Stimulated activated CD4-positive, alpha-beta T cell treated with anti-CD3 and anti-CD28 coated beads, Interleukin-1b, Interleukin-23, amount 100 ng/mL, for 1 hour (primary cell): ENCODE results near the gene TSPEAR.

Experiments used
- DNase-seq, 2 donors: peaks; one replicate each; pipeline ENCODE4 v3.0.0-alpha.2; 2020; ENCODE audit warnings: low read depth in 2 of 2

TSPEAR gene

GRCh38 chr21:44516828-44517174 is 194.6 kb downstream of the TSPEAR start:
- no peak for DNase-seq

GRCh38 chr21:44516342-44516741 is 195.0 kb downstream of the TSPEAR start:
- DNase-seq, result no peak

GRCh38 chr21:44515359-44516165 is 195.8 kb downstream of the TSPEAR start:
- no peak for DNase-seq

- DNase-seq, result no peak
Observed at GRCh38 chr21:44514746-44515358, 196.5 kb downstream of the TSPEAR start.

GRCh38 chr21:44514218-44514520 is 197.2 kb downstream of the TSPEAR start:
- DNase-seq, result no peak

DNA sequence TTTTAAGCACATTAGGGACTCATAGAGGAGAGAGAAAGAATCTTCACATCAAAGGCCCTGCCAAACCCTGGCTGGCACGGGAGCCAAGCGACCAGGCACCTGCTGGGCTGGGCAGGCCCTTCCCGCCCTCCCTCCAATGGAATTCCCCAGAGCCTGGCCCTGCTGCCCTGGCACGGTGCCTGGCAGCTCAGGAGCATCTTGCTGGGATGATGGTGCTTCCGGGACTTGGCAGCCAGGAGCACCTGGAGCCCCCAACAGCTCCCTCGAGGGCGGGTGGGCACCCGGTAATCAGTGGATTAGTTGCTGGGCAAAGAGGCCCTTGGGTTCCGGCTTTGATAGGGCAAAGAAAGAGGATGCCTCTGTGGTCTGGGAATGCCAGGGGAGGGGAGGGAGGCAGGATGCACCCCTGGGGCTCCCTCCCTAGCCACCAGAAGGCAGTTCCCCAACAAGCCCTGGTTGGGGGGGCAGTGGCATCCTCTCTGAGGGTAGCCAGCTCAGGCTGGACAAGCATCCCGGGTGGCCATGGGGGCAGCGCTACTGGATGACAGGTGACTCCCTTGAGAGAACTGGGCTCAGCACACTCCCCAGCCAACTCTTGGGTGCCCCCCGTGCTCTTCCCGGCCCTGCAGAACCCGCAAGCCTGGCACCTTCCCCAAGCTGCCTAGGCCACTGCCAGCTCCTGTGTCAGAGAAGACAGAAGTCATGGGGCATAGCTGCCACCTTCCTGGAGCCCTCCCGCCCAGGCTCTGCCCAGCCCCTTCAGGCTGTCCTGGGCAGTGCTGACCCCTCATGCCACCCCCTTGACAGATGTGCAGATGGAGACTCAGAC is 197.8 kb downstream of the TSPEAR start:
- no peak for DNase-seq

DNA sequence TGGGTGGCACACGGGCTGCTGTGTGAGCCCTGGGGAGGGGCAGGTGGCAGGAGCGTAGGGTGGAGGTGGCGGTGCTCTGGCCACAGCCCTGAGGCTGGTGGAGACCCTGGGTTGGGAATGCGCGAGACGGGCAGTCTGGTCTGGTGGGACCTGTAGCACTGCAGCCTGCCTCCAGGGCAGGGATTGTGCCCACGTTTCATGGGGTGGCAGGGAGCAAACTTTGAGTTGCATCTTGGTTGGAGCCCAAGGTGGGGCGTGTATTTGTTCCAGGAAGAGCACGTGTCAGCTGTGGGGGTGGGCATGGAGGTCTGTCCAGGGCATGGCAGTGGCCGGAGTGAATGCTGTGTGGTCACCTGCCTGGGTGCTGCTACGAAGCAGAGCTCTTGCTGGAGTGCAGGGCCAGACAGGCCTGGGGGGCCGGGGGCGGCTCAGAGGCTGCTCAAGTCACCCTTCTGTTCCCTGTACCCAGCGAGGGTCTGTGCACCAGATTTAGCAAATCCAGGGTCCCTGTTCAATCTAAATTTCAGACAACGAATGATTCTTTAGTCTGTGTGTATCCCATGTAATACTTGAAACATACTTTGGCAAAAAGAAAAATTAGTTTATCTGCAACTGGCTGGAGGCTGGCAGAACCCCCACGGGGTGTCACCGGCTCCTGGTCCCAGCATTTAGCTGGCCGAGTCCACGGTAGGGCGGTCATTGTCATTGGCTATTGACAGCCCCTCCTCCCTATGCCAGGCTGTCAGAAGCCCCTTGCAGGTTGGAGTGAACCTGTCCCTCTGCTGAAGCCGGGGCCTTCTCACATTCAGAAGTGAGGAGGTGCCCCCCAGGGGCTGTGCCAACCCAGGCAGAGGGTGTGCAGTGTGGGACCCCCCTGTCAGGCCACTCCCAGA is 198.6 kb downstream of the TSPEAR start:
- DNase-seq, result no peak

DNA sequence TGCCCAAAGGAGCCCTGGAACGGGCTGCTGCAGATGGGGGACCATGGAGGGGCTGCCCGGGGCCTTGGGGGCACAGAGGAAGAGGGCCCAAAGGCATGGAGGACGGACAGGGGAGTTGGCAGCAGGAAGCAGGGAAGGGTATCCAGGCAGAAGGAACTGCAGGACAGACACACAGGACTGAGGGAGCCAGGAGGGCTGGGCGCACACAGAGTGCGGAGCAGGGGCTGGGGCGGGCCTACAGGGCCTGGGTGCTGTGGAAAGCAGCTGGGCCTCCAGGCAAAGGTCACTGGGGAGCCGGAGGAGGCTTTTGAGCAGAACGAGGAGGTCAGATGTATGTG is 199.5 kb downstream of the TSPEAR start:
- DNase-seq, result no peak

DNA sequence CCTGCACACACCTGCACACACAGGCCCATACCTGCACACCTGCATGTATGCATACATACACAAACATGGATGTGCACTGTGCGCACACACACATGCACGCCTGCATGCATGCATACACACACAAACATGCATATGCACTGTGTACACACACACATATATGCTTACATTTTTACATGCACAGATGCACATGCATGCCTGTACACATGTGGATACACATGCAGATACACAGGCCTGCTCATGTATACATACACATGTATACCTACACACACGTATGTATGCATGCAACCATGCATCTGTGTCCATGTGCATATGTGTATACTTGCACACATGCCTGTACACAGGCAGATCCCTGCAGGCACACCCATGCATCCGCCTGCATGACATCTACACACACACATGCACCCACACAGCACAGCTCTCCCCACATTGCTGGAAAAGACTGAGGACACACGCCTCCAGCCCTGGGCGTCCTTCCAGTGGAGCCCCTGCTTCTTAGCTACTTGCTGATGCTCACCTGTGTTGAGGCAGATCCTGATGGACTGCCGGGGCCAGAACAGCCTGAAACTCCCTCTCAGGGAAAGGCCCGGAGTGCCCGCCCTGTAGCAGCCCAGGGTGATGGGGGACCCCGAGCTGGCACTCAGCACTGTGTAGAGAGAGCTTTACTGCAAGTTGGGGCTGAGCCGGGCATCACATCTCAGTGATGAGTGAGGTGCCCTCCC is 200.0 kb downstream of the TSPEAR start:
- no peak for DNase-seq

- DNase-seq, result peak; percentile 65 to 68
Observed at GRCh38 chr21:44510508-44511218, 200.7 kb downstream of the TSPEAR start.

DNA sequence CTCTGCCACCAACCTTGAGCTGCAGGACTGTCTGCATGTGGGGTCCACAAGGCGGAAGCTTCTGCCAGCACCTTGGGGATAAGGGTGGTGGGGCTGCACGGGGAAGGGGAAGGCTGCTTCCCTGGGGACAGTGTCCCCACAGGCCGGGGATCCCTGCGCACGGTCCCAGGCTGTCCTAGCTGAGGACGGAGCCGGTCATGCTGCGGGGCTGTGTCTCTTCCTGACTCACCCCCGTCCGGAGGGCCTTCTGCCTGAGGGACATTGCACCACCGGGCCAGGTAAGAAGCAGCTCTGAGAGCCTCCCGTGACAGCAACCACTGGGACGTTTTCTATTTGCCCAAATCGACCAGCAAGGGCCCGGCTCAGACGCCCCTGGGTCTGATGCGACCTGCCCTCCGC is 201.3 kb downstream of the TSPEAR start:
- no peak for DNase-seq

- DNase-seq, result no peak
Observed at GRCh38 chr21:44509539-44509938, 201.8 kb downstream of the TSPEAR start.

GRCh38 chr21:44508711-44509445 is 202.5 kb downstream of the TSPEAR start:
- DNase-seq, result no peak

GRCh38 chr21:44508426-44508710 is 203.0 kb downstream of the TSPEAR start:
- no peak for DNase-seq

DNA sequence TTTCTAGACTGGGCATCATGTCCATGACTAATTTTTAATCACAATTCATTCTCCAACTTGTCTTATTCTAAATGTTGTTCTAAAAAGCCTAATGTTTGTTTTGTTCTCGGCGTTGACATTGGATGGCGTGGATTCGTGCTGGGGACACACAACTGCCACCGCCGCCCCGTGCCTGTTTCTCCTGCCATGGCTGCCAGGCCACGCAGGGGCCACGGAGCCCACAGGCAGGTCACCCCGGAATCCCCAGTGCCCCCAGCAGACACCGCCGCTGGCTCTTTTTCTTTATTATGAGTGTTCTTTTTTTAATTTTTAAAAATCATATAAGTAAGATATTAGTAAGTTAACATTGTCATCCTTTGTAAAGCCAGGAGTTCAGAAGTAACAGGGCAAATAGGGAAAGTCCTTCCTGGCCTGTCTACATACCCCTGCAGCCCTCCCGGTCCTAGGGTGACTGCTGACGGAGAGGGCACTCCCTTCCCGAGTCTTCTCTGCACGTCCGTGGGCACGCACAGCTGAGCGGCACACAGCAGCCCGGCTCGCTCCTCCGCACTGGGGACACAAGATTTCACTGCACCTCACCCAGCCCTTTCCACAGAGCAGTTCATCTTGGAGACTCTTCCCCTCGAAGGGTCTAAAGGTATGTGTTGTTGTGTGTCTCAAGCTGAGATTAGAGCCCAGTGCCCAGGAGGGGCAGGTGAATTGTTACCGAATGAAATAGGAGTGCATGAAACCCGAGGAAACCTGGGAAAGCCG is 203.5 kb downstream of the TSPEAR start:
- no peak for DNase-seq

DNA sequence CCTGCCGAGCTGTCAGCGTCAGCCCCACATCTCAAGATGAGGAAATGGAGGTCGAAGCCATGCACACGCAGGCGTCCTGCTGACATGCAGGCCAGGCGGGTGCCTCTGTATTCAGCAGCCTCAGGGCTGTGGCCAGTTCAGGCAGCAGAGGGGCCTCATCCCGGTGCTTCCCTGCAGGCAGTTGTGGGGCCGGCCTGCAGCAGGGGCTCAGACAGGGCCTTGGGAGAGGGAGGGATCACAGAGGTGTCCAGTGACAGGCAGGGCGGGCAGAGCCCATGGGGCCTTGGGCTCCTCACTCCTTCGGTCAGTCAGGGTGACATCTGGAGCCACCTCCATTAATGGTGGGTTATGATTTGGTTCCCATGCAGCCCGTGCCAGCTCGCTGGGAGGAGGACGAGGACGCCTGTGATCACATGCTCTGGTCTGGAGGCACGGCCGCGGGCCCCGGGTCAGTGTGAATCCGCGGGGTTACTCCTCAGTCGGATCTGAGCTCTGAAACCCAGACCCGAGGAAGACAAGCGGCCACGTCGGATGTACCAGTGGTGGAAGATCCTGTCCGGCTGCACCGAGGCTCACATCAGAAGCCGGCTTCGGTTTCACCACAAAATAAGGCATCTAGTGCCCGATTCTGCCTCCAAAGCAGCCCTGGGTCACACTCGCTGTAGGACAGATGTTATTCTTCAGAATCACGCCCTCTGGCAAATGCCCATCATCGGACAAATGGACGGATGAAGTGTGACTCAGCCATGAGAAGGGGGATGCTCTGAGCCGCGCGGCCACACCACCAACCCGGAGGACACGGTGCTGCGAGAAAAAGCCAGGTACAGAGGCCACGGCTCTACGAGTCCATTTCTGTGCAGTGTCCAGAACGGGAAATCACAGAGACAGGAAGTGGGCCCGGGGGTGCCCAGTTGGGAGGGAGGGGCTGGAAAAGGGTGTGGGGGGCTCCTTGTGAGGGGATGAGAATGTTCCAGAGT is 204.8 kb downstream of the TSPEAR start:
- DNase-seq, result no peak

DNA sequence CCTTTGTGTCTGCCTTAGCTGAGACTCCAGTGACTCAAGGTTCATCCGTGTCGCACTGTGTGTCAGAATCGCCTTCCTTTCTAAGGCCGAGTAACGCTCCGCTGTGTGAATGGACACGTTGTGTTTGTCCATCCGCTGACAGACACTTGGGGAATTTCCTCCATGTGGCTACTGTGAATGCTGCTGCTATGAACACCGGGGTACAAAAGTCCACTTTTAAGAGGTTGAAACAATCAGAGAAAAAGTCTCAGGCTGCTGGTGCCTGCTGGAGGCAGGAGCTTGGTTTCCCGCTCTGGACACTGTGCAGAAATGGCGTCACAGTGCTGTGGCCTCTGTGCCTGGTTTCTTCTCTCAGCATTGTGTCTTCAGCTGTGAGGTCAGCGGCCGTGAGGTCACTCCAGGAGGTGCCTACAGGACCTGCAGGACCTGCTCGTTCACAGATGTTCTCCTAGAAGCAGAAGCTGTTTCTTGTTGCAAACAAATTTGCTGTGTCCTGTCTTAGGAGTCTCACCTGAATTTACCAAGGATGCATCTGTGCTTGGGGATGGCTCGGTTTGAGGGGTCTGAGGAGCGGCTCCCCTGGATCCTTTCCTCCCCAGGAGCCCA is 205.6 kb downstream of the TSPEAR start:
- DNase-seq, result no peak

GRCh38 chr21:44503901-44504399 is 207.4 kb downstream of the TSPEAR start:
- DNase-seq, result no peak
